ENCODE data around the gene GNG12. TPM values are rescaled to one million over a fixed set of nuclear protein-coding genes. Genes with fewer than 3 reads are reported as not detected.
A peak's percentile ranks its signal among the peaks of the same experiment; 100 is the strongest.

Gene GNG12
- total and polyA plus RNA-seq, 9 of the 15 experiments (the other 6 are each of a cell fraction or from before 2014, with no cell fraction given), result 2.6 to 6.0 (median 4.1) TPM

- no peak for TF ChIP-seq PREB (CRISPR knock-in tag; IDR thresholded peaks at IDR 0.05)
- no peak for TF ChIP-seq ZNF282 (CRISPR knock-in tag; IDR thresholded peaks at IDR 0.05)
- peak; percentile 65 for TF ChIP-seq SMARCA4 (IDR thresholded peaks at IDR 0.05)
- TF ChIP-seq FOXO4 (CRISPR knock-in tag; IDR thresholded peaks at IDR 0.05), result no peak
- TF ChIP-seq SMARCE1 (IDR thresholded peaks at IDR 0.05), result 0 out of 2 replicates have a peak, but pooled peaks have one; percentile 18
- peak; percentile 75; the same call in 1 of the 2 replicates for TF ChIP-seq HMBOX1 (IDR thresholded peaks at IDR 0.05)
- TF ChIP-seq HNRNPLL (IDR thresholded peaks at IDR 0.05; ENCODE audit: low read depth, low read length, poor library complexity, severe bottlenecking), result peak; percentile 83
- TF ChIP-seq TEAD4 (IDR thresholded peaks at IDR 0.05; ENCODE audit: low read length), result peak; percentile 16; the same call in 1 of the 2 replicates
- no peak for TF ChIP-seq TEAD4 (CRISPR knock-in tag; IDR thresholded peaks at IDR 0.05; ENCODE audit: borderline replicate concordance)
- 0 out of 2 replicates have a peak, but pooled peaks have one; percentile 17 for TF ChIP-seq SOX6 (IDR thresholded peaks at IDR 0.05)
- TF ChIP-seq NFE2 (IDR thresholded peaks at IDR 0.05; ENCODE audit: low read depth), result 0 out of 2 replicates have a peak, but pooled peaks have one; percentile 21
- TF ChIP-seq FOXA3 (CRISPR knock-in tag; conservative IDR thresholded peaks at IDR 0.05 in 1 of 2, IDR thresholded peaks at IDR 0.05 in 1 of 2), result no peak
- TF ChIP-seq ZNF143 (CRISPR knock-in tag; IDR thresholded peaks at IDR 0.05), result no peak
- peak; percentile 28; the same call in 1 of the 2 replicates for TF ChIP-seq DPF2 (IDR thresholded peaks at IDR 0.05)
- peak; percentile 39; the same call in 1 of the 2 replicates for TF ChIP-seq ARID1B (IDR thresholded peaks at IDR 0.05)
- no peak for TF ChIP-seq PCBP1 (IDR thresholded peaks at IDR 0.05; ENCODE audit: low read depth, low read length, poor library complexity, severe bottlenecking)
- TF ChIP-seq GABPB2 (CRISPR knock-in tag; conservative IDR thresholded peaks at IDR 0.05), result no peak
- 0 out of 2 replicates have a peak, but pooled peaks have one; percentile 14 for TF ChIP-seq EP300 (IDR thresholded peaks at IDR 0.05; ENCODE audit: low read length)
- peak; percentile 71 for TF ChIP-seq ESRRA (IDR thresholded peaks at IDR 0.05; ENCODE audit: borderline replicate concordance, low read depth)
Measured at GRCh38 chr1:67723620-67724019, 109.6 kb downstream of the GNG12 start (continued).

Data from K562 (cell line).